Activated T-helper 1 cell treated with anti-CD3 and anti-CD28 coated beads, Interleukin-12 subunit alpha, Interleukin-12 subunit beta, Interleukin-2, Interleukin-4 antibody, amounts not matched to agents 30 ng/mL and 10 ng/mL and 1 ng/mL, durations not matched to agents 14 hours and 24 hours and 36 hours (primary cell): Measurements from ENCODE around the gene CCDC117. TPM values are rescaled to one million over a fixed set of nuclear protein-coding genes. Genes with fewer than 3 reads are reported as not detected.
"Not testable (repeated sequence)": the region's sequence is repeated elsewhere in the genome, so short reads cannot be mapped to it uniquely, and the experiment has no call there.

Experiments
- DNase-seq: peaks from one replicate; pipeline ENCODE4 v3.0.0; 2021; ENCODE audit warnings: low spot score
- H3K27ac Mint-ChIP-seq: one replicate; pipeline ENCODE4 v1.8.0; 2021; ENCODE audit warnings: mild to moderate bottlenecking, mixed read lengths
- H3K27me3 Mint-ChIP-seq: one replicate; pipeline ENCODE4 v1.8.0; 2022; ENCODE audit warnings: mild to moderate bottlenecking, moderate library complexity, mixed read lengths; ENCODE audit not compliant: insufficient read depth
- H3K36me3 Mint-ChIP-seq: one replicate; pipeline ENCODE4 v1.8.0; 2021; ENCODE audit warnings: low read depth, mixed read lengths
- H3K4me1 Mint-ChIP-seq: one replicate; pipeline ENCODE4 v1.8.0; 2021; ENCODE audit warnings: low read depth, mixed read lengths
- H3K4me3 Mint-ChIP-seq: one replicate; pipeline ENCODE4 v1.8.0; 2021; ENCODE audit warnings: mild to moderate bottlenecking, moderate library complexity, mixed read lengths
- H3K9me3 Mint-ChIP-seq: one replicate; pipeline ENCODE4 v1.8.0; 2021; ENCODE audit warnings: mixed read lengths
- intact Hi-C: fragments of 100-400 bp; cut with micrococcal nuclease; formaldehyde crosslinking; loops from one replicate; pipeline ENCODE4 v1.15.1; 2024
- total RNA-seq: library from RNA; stranded (reverse); gene quantifications from 2 replicates; pipeline ENCODE4 v1.2.3, GENCODE V29; 2022

CCDC117 gene
- total RNA-seq, 1 donor from 2014 or later: 52.8 TPM

- Mint-ChIP-seq H3K27ac (peak overlapping the region; percentile 32), H3K27me3 (no peaks in the 10 kb centered on the region), H3K9me3 (no peaks in the 10 kb centered on the region), H3K4me3 (peak overlapping the region; percentile 86), H3K36me3 (peaks cover 15% of the 10 kb centered on the region), H3K4me1 (peaks cover 33% of the 10 kb centered on the region)
- DNase-seq: no peak
- intact Hi-C loops: no loop called here
Measured at GRCh38 chr22:28743852-28744251, 28.6 kb upstream of the CCDC117 start.

GRCh38 chr22:28750471-28750881 lies 22.0 kb upstream of the CCDC117 start:
- Mint-ChIP-seq H3K36me3 (peaks cover 23% of the 10 kb centered on the region), H3K27me3 (no peaks in the 10 kb centered on the region), H3K9me3 (no peaks in the 10 kb centered on the region), H3K27ac (no peak overlapping the region), H3K4me3 (no peak overlapping the region), H3K4me1 (peaks cover 10% of the 10 kb centered on the region)
- intact Hi-C loops: no loop called here
- DNase-seq: no peak

GRCh38 chr22:28754512-28754911 lies 18.0 kb upstream of the CCDC117 start:
- H3K9me3 Mint-ChIP-seq, intact Hi-C loops, H3K4me3 Mint-ChIP-seq, H3K4me1 Mint-ChIP-seq, H3K27me3 Mint-ChIP-seq, H3K27ac Mint-ChIP-seq, DNase-seq: not testable (repeated sequence)
- peaks cover 13% of the 10 kb centered on the region for H3K36me3 Mint-ChIP-seq

GRCh38 chr22:28759861-28760560 lies 12.5 kb upstream of the CCDC117 start:
- Mint-ChIP-seq H3K4me1 (peaks cover 4% of the 10 kb centered on the region), H3K9me3 (no peaks in the 10 kb centered on the region), H3K36me3 (peaks cover 5% of the 10 kb centered on the region), H3K27ac (no peak overlapping the region), H3K27me3 (no peaks in the 10 kb centered on the region), H3K4me3 (no peak overlapping the region)
- intact Hi-C loops: no loop called here
- DNase-seq: no peak

- no peak for DNase-seq
- intact Hi-C loops: no loop called here
- Mint-ChIP-seq H3K4me3 (no peak overlapping the region), H3K27ac (no peak overlapping the region), H3K4me1 (peaks cover 4% of the 10 kb centered on the region), H3K36me3 (peaks cover 5% of the 10 kb centered on the region), H3K9me3 (no peaks in the 10 kb centered on the region), H3K27me3 (no peaks in the 10 kb centered on the region)
Measured at GRCh38 chr22:28761449-28761755, 11.1 kb upstream of the CCDC117 start.

GRCh38 chr22:28762000-28762399 lies 10.5 kb upstream of the CCDC117 start:
- intact Hi-C loops, H3K4me3 Mint-ChIP-seq, DNase-seq, H3K36me3 Mint-ChIP-seq, H3K27ac Mint-ChIP-seq, H3K9me3 Mint-ChIP-seq, H3K27me3 Mint-ChIP-seq, H3K4me1 Mint-ChIP-seq: not testable (repeated sequence)

GRCh38 chr22:28766628-28767027 lies 5.9 kb upstream of the CCDC117 start:
- no peaks in the 10 kb centered on the region for H3K4me1 Mint-ChIP-seq
- H3K36me3 Mint-ChIP-seq: peaks cover 2% of the 10 kb centered on the region
- H3K9me3 Mint-ChIP-seq: peaks cover 5% of the 10 kb centered on the region
- peaks cover 4% of the 10 kb centered on the region for H3K27me3 Mint-ChIP-seq
- no peak overlapping the region for H3K27ac Mint-ChIP-seq
- H3K4me3 Mint-ChIP-seq: no peak overlapping the region
- intact Hi-C loops: no loop called here
- no peak for DNase-seq

GRCh38 chr22:28768701-28769393 lies 3.6 kb upstream of the CCDC117 start:
- Mint-ChIP-seq H3K4me1 (peaks cover 7% of the 10 kb centered on the region), H3K27ac (no peak overlapping the region), H3K27me3 (peaks cover 4% of the 10 kb centered on the region), H3K36me3 (peaks cover 8% of the 10 kb centered on the region), H3K4me3 (no peak overlapping the region), H3K9me3 (peaks cover 5% of the 10 kb centered on the region)
- intact Hi-C loops: no loop called here
- no peak for DNase-seq

GRCh38 chr22:28769394-28770085 lies 3.0 kb upstream of the CCDC117 start:
- intact Hi-C loops: no loop called here

GRCh38 chr22:28771195-28771791 lies 1.2 kb upstream of the CCDC117 start:
- peaks cover 22% of the 10 kb centered on the region for H3K4me1 Mint-ChIP-seq
- H3K9me3 Mint-ChIP-seq: peaks cover 5% of the 10 kb centered on the region
- intact Hi-C loops: no loop called here
- DNase-seq: no peak
- peaks cover 4% of the 10 kb centered on the region for H3K27me3 Mint-ChIP-seq
- H3K27ac Mint-ChIP-seq: no peak overlapping the region
- no peak overlapping the region for H3K4me3 Mint-ChIP-seq
- peaks cover 24% of the 10 kb centered on the region for H3K36me3 Mint-ChIP-seq

More at GRCh38 chr22:28769394-28770085, 3.0 kb upstream of the CCDC117 start:
- peaks cover 12% of the 10 kb centered on the region for H3K4me1 Mint-ChIP-seq
- peaks cover 5% of the 10 kb centered on the region for H3K9me3 Mint-ChIP-seq
- H3K36me3 Mint-ChIP-seq: peaks cover 10% of the 10 kb centered on the region
- peaks cover 4% of the 10 kb centered on the region for H3K27me3 Mint-ChIP-seq
- H3K4me3 Mint-ChIP-seq: no peak overlapping the region
- H3K27ac Mint-ChIP-seq: no peak overlapping the region
- DNase-seq: no peak

GRCh38 chr22:28773461-28773867 lies 969 bp downstream of the CCDC117 start:
- DNase-seq: no peak
- peak overlapping the region; percentile 100 for H3K4me3 Mint-ChIP-seq
- peaks cover 4% of the 10 kb centered on the region for H3K27me3 Mint-ChIP-seq
- intact Hi-C loops: loop anchor here (1.0 to 2.0 kb wide), 6 partner anchors 26 to 495 kb away; partner anchors contain the start of gene EWSR1
- peak overlapping the region; percentile 100 for H3K27ac Mint-ChIP-seq
- H3K9me3 Mint-ChIP-seq: peaks cover 5% of the 10 kb centered on the region
- H3K36me3 Mint-ChIP-seq: peaks cover 29% of the 10 kb centered on the region
- H3K4me1 Mint-ChIP-seq: peaks cover 22% of the 10 kb centered on the region

GRCh38 chr22:28774378-28774777 lies 1.9 kb downstream of the CCDC117 start:
- peaks cover 5% of the 10 kb centered on the region for H3K9me3 Mint-ChIP-seq
- peak overlapping the region; percentile 100 for H3K4me3 Mint-ChIP-seq
- intact Hi-C loops: no loop called here
- no peak for DNase-seq
- H3K4me1 Mint-ChIP-seq: peaks cover 25% of the 10 kb centered on the region
- peaks cover 4% of the 10 kb centered on the region for H3K27me3 Mint-ChIP-seq
- peaks cover 29% of the 10 kb centered on the region for H3K36me3 Mint-ChIP-seq
- H3K27ac Mint-ChIP-seq: peak overlapping the region; percentile 51

- no peak overlapping the region for H3K27ac Mint-ChIP-seq
- peaks cover 43% of the 10 kb centered on the region for H3K36me3 Mint-ChIP-seq
- no peaks in the 10 kb centered on the region for H3K9me3 Mint-ChIP-seq
Measured at GRCh38 chr22:28779833-28780232, 7.3 kb downstream of the CCDC117 start.

More at GRCh38 chr22:28779833-28780232, 7.3 kb downstream of the CCDC117 start:
- Mint-ChIP-seq H3K27me3 (no peaks in the 10 kb centered on the region), H3K4me3 (no peak overlapping the region), H3K4me1 (peaks cover 23% of the 10 kb centered on the region)
- DNase-seq: no peak
- intact Hi-C loops: no loop called here
